Measurements from ENCODE around the gene MRGPRF. TPM values are rescaled to one million over a fixed set of nuclear protein-coding genes. Genes with fewer than 3 reads are reported as not detected.

Gene MRGPRF
- total RNA-seq, 1 experiment from 2014 or later: not detected

- no TSS peak for BruUV-seq (replicated peaks)
- no peaks in the 10 kb centered on the region for H3K36me3 ChIP-seq (ENCODE audit: low read depth, low read length)
- H3K4me3 ChIP-seq (ENCODE audit: low read length): no peak overlapping the region
- no peak overlapping the region for H3K4me2 ChIP-seq (ENCODE audit: low read length)
- no peak for TF ChIP-seq EZH2 (IDR thresholded peaks at IDR 0.05; ENCODE audit: low read length, unreplicated experiment)
- TF ChIP-seq EZH2phosphoT487 (IDR thresholded peaks at IDR 0.05; ENCODE audit: borderline replicate concordance, low read length): no peak
- TF ChIP-seq CTCF (conservative IDR thresholded peaks at IDR 0.05; ENCODE audit: low read depth, low read length): no peak
- no peak for ATAC-seq
- H3K79me2 ChIP-seq (ENCODE audit: low read length): no peaks in the 10 kb centered on the region
- intact Hi-C loops (cut with micrococcal nuclease): no loop called here
- no peaks in the 10 kb centered on the region for H3K27me3 ChIP-seq (ENCODE audit: low read length)
- POLR2A ChIA-PET (ENCODE audit: unreplicated experiment): no interaction called here
- no peak overlapping the region for H3K27ac ChIP-seq (ENCODE audit: low read length)
- no peaks in the 10 kb centered on the region for H3K9me3 ChIP-seq (ENCODE audit: low read length)
- H2AFZ ChIP-seq (ENCODE audit: low read length): no peak overlapping the region
- CTCF ChIA-PET: no interaction called here
- no peak for DNase-seq
- peaks cover 29% of the 10 kb centered on the region for H3K4me1 ChIP-seq (ENCODE audit: insufficient read depth, low read length)
- H3K9me2 ChIP-seq (replicated peaks; ENCODE audit: low read length): no peaks in the 10 kb centered on the region
- no peak overlapping the region for H3K9ac ChIP-seq (ENCODE audit: low read length)
- no peaks in the 10 kb centered on the region for H4K20me1 ChIP-seq (ENCODE audit: low read length)
- H3F3A ChIP-seq (ENCODE audit: low read length, unreplicated experiment): no peaks in the 10 kb centered on the region
These were observed 2.0 kb downstream of the MRGPRF start for GRCh38 chr11:69010964-69011623.

- Histone ChIP-seq H3F3A (ENCODE audit: low read length, unreplicated experiment) (no peaks in the 10 kb centered on the region), H3K4me1 (ENCODE audit: insufficient read depth, low read length) (peaks cover 29% of the 10 kb centered on the region), H3K27ac (ENCODE audit: low read length) (no peak overlapping the region), H3K9me3 (ENCODE audit: low read length) (no peaks in the 10 kb centered on the region), H3K9me2 (replicated peaks; ENCODE audit: low read length) (no peaks in the 10 kb centered on the region), H2AFZ (ENCODE audit: low read length) (no peak overlapping the region), H4K20me1 (ENCODE audit: low read length) (no peaks in the 10 kb centered on the region), H3K36me3 (ENCODE audit: low read depth, low read length) (no peaks in the 10 kb centered on the region), H3K79me2 (ENCODE audit: low read length) (no peaks in the 10 kb centered on the region), H3K9ac (ENCODE audit: low read length) (no peak overlapping the region), H3K4me2 (ENCODE audit: low read length) (no peak overlapping the region), H3K4me3 (ENCODE audit: low read length) (no peak overlapping the region), H3K27me3 (ENCODE audit: low read length) (no peaks in the 10 kb centered on the region)
- no peak for ATAC-seq
- TF ChIP-seq CTCF (conservative IDR thresholded peaks at IDR 0.05; ENCODE audit: low read depth, low read length) (no peak), EZH2 (IDR thresholded peaks at IDR 0.05; ENCODE audit: low read length, unreplicated experiment) (no peak), EZH2phosphoT487 (IDR thresholded peaks at IDR 0.05; ENCODE audit: borderline replicate concordance, low read length) (no peak)
- peak; percentile 19 for DNase-seq
- ChIA-PET CTCF (no interaction called here), POLR2A (ENCODE audit: unreplicated experiment) (no interaction called here)
- intact Hi-C loops (cut with micrococcal nuclease): no loop called here
- no TSS peak for BruUV-seq (replicated peaks)
These were observed 2.6 kb downstream of the MRGPRF start for GRCh38 chr11:69010361-69010891.
